GM19099 (cell line): ENCODE measurements around the gene CTNNA2.

Source experiments
- POLR2A ChIP-seq: IDR thresholded peaks from 3 replicates; pipeline ENCODE4 v1.6.1; 2011; ENCODE audit warnings: low read depth; ENCODE audit not compliant: insufficient read length; ENCODE audit errors: extremely low read depth

CTNNA2 gene

GRCh38 chr2:80407377-80407776 lies 894.5 kb downstream of the CTNNA2 start:
- no peak for TF ChIP-seq POLR2A

- TF ChIP-seq POLR2A: no peak
Observed at GRCh38 chr2:80410346-80410745, 897.5 kb downstream of the CTNNA2 start.

- TF ChIP-seq POLR2A: no peak
Observed at GRCh38 chr2:80413136-80413535, 900.3 kb downstream of the CTNNA2 start.

GRCh38 chr2:80417737-80418136 lies 904.9 kb downstream of the CTNNA2 start:
- no peak for TF ChIP-seq POLR2A

GRCh38 chr2:80420530-80421208 lies 907.8 kb downstream of the CTNNA2 start:
- no peak for TF ChIP-seq POLR2A

- no peak for TF ChIP-seq POLR2A
Observed at GRCh38 chr2:80429251-80429650, 916.4 kb downstream of the CTNNA2 start.

- no peak for TF ChIP-seq POLR2A
Observed at GRCh38 chr2:80437959-80438358, 925.1 kb downstream of the CTNNA2 start.

- TF ChIP-seq POLR2A: no peak
Observed at GRCh38 chr2:80438686-80439085, 925.8 kb downstream of the CTNNA2 start.

- TF ChIP-seq POLR2A: no peak
Observed at GRCh38 chr2:80454628-80455027, 941.8 kb downstream of the CTNNA2 start.

GRCh38 chr2:80459028-80459427 lies 946.2 kb downstream of the CTNNA2 start:
- no peak for TF ChIP-seq POLR2A

- TF ChIP-seq POLR2A: no peak
Observed at GRCh38 chr2:80461505-80462197, 948.8 kb downstream of the CTNNA2 start.

- no peak for TF ChIP-seq POLR2A
Observed at GRCh38 chr2:80462654-80463053, 949.8 kb downstream of the CTNNA2 start.

GRCh38 chr2:80464275-80464674 lies 951.4 kb downstream of the CTNNA2 start:
- no peak for TF ChIP-seq POLR2A

- TF ChIP-seq POLR2A: no peak
Observed at GRCh38 chr2:80467262-80467811, 954.5 kb downstream of the CTNNA2 start.

GRCh38 chr2:80469428-80469827 lies 956.6 kb downstream of the CTNNA2 start:
- no peak for TF ChIP-seq POLR2A

GRCh38 chr2:80473069-80473468 lies 960.2 kb downstream of the CTNNA2 start:
- no peak for TF ChIP-seq POLR2A
